HG03135 (cell line): ENCODE measurements around the gene SRC.

Experiments used
- ATAC-seq: cut with Tn5 transposase; IDR thresholded peaks from one replicate; pipeline ENCODE4 v1.9.1; 2021; ENCODE audit warnings: mild to moderate bottlenecking, moderate library complexity; ENCODE audit not compliant: unreplicated experiment

The SRC gene

DNA sequence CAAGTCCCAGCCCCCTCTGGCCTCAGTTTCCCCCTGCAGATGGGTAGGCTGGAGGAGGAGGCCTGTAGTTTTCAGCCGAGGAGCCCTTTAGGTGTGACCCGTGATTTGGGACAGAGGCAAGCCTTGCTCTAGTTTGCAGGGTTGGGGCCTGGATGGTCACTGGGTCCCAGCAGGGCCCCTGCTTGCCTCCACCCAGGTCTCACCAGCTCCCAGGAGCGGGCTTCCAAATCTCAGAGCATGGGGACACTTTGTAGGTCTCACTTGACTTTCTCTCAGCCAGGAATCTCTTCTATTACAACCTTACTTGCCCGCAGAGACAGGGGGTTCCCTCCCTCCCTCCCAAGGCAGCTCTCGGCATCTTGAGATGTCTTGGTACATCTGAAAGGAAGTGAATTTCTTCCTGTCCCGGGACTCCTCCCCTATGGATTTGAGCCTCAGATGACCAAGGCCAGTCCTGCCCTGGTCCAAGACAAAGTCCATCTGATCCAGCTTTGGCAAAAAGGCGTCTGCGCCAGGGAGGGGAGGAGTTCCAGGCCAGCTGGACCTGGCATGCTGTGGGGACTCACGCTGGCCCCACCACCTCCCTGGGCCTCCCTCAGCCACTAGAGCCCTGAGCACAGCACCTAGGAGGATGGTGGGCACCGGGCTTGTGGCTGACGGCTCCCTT is 47.4 kb downstream of the SRC start:
- ATAC-seq, result no peak

DNA sequence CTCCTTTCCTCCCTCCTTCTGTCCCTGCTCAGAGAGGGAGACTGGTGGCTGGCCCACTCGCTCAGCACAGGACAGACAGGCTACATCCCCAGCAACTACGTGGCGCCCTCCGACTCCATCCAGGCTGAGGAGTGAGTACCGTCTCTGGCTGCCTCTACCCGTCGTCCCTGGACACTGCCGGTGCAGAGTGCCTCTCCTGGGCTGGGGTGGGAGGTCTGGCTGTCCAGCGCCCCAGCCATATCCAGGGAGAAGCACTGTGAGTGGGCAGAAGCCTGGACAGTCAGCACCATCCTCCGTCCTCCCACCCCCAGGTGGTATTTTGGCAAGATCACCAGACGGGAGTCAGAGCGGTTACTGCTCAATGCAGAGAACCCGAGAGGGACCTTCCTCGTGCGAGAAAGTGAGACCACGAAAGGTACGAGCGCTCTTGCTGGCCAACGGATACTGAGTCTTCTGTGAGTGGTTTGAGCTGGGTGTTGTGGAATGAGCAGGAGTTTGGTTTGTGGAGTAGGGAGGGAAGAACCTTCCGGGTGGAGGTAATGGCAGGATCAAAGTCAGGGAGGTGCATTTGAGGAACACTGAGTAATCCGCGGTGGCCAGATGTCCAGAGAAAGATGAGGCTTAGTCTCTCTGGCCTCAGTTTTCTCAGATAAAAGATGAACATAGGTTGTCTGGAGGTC is 48.1 kb downstream of the SRC start:
- ATAC-seq, result no peak

DNA sequence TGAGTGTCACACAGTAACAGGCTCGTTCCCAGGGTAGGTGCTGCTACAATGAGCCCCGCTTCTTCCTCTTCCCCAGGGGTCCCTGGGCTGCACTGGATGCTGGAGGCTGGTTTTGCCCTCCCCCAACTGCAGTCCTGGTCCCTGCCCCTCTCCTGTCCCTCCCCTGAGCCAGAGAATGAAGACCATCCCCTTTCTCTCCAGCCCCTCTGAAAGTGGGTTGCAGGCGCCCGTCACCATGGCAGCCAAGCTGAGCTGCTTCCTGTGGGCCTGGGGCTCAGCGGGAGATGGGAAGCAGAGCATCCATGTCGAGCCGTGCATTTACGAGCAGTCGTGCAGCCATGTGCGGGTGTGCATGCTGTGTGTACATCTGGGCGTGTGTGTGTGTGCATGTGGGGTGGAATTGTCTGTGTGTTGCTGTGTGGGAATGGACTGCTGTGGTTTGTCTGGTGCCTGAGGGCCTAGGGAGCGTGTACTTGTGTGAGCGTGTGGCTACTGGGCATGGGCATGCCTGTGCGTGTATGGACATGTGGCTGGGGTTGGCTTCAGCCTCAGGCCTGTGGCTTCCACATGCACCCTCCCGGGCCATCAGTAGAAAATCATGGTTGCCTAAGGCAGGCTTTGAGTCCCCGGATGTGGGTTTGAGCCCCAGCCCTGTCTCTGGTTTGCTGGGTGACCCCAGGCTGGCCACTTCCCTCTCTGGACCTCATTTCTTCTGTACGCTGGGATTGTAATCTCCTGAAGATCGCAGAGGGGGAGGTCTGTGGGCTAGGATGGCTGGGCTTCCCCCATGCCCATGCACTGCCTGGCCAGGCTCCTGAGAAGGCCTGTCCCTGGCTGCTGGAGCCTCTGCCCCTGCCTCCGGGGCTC is 48.8 kb downstream of the SRC start:
- ATAC-seq, result no peak

DNA sequence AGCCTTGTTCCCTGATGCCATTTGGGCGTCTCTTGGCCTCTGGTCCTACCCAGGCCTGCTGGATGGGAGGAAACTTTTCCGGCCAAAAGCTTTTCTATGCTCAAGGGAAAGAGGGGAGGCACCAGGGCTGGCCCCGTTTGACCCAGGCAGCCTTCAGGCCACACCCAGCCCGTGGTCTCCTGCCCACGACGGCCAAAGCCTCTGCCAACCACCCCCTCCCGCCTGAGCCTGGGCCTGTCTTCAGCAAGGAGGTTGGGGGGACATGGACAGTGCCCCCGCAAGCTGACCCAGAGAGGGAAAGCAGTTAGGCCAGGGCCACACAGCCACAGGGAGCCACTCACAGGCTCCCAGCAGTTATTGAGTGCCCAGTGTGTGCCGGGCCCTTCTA is 49.5 kb downstream of the SRC start:
- ATAC-seq, result no peak

DNA sequence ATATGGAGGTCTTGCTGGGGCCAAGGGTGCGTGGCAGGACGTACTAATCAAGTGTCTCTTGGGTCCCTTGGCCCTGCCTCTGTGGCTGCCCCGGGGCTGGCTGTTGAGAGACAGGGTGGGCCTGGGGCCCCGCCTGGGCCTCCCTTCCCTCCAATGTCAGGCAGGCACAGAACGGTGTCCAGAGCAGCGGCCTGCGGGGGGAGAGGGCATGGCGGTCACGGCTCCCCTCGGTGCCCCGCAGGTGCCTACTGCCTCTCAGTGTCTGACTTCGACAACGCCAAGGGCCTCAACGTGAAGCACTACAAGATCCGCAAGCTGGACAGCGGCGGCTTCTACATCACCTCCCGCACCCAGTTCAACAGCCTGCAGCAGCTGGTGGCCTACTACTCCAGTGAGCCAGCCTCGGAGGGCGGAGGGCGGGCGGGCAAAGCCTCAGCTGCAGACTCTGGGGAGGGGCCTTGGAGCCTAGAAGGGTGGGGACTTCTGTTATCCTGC is 50.0 kb downstream of the SRC start:
- ATAC-seq, result no peak

DNA sequence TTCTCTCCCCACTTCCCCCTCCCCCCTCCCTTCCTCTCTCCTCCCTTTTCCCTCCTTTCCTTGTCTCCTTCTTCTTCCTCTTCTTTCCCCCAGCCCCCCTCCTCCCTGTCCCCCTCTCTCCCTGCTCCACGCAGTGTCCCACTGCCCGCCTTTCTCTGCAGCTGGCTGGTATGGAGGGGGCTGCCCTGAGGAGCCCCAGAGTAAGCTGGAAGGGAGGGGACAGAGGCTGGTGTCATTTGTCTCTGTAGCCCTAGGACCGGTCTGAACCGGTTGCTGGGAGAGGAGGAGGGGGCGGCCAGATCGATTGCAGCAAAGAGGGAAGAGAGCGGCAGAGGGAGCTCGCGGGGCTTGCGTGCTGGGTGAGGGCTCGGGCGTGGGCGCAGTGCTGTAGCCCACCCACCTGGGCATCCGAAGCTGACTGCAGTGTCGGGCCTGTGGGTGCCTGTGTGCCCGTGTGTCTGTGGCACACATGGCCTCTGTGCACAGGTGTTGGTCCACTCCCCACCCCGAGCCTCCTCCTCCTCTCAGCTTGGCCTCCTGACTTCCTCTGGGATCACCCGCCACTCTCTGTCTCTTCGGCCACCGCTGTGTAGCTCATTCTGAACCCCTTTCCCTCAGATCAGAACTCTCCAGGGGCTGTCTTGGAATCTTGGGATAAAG is 50.6 kb downstream of the SRC start:
- no peak for ATAC-seq

DNA sequence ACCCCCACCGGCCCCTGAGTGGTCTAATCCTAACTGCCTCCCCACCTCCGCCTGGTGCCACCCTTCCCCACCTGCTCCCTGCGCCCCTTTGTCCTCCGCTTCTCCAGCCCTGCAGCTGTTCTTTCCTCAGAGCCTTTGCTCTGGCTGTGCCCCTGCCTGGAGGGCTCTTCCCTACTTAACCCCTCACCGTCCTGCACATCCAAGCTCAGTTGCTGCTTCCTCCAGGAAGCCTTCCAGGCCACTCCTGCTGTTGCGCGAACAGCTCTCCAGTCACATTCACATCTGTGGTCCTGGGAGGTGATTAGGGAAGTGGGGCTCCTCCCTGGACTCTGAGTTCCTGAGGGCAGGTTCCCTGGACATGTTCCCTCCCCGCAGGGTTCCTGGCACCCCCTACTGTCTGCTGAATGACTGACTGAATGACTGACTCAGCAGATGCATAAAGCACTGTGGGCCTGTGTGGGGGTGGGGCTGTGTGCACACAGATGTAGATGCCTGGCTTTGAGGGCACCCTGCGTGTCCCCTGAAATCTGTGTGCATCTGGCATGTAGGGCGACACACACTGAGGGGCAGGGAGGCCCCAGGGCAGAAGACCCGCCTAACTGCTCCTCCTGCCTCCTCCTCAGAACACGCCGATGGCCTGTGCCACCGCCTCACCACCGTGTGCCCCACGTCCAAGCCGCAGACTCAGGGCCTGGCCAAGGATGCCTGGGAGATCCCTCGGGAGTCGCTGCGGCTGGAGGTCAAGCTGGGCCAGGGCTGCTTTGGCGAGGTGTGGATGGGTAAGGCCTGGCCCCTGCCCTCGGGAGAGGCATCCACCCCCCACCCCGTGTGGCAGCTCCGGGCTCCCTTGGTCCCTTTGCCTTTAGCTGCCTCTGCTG is 51.4 kb downstream of the SRC start:
- ATAC-seq, result no peak

DNA sequence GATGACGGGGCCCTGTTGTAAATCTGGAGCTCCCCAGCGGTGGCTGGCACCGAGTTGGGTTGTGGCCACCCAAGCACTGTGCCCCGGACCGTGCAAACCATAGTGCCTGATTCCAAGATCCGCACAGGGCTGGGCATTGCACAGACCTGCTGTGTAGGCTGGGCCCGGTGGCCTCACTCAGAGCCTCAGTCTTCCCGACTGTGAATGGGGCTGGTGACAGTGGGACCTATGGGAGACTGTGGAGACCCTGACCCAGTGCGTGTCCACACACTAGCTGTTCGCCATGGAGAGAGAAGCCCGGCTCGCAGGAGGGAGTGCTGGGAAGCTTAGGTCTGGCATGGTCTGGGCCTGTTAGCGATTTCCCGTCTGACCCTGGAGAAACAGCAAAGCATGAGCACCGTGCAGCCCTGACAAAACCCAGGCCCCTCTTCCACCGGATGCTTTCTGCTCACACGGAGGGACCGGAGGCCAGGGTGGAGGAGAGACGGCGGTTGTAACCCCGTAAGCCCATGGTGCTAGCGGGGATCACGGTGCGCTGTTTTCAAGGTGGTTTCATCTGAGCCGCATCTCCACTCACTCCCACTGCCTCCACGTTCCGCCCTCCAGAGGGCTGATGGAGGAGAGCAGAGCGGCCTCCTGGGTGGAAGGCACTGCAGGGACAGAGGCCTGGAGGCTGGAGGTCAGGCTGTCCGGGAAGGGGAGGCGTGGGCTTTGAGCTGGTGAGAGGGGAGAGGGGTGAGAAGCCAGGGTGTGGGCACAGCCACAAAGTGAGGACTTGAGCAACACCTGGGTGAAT is 52.2 kb downstream of the SRC start:
- no peak for ATAC-seq

DNA sequence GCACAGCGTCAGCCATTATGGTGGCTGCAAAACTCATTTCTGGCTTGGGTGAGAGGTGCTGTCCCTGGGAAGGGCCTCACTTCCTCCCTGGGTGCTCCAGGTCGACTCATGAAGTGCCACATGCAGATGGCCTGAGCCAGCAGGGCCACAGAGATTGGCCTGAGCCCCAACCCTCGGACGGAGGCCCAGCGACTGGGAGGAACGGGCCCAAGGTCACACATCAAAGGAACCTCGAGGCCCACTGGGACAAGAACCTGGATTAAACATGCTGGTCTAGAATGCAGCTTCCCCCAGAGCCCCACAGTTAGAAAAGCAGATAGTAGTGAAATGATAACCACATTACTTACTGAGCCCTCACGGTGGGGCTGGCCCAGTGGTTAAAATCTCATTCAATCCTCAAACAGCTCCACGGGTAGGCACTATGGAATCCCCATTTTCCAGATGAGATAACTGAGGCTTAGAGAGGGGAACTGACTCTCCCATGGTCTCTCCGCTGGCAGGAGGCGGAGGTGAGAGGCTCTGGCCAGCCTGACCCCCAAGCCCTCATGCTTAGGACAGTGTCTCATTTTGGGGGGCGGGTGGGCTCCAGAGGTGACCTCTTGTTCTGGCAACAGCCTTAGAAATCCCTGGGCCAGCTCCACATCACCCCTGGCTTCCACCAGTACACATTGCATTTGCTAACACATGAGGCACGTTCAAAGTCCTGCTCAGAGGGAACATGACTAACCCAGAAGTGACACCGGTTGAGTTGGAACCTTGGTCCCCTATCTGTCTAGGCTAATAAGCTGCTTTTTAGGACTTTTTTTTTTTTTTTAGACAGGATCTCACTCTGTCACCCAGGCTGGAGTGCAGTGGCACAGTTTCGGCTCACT is 53.0 kb downstream of the SRC start:
- no peak for ATAC-seq

DNA sequence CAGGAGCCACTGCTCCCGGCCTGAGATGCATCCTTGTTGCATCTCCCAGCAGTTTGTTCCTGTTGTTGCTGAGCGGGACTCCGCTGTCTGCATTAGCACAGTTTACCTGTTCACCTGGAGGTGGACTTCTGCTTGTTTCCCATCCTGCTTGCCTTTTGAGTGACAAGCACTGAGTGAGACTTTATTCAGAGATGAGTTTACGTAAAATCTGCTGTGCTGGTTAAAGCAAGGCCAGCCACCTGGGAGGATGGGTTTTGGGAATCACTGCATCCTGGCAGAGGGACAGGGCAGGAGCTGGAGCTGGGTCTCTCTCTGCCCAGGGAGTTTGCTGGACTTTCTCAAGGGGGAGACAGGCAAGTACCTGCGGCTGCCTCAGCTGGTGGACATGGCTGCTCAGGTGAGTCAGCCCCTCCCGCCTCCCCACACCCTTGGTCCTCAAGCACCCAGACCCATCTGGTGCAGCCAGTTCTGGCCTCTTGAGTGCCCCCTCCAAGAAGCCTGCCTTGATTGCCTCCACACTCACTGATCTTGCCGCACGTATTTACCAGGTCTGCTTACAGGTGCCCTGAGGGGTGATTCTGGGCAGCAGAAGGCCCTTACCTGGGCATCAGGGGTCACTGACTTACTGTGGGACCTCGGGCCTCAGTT is 55.5 kb downstream of the SRC start:
- ATAC-seq, result no peak

DNA sequence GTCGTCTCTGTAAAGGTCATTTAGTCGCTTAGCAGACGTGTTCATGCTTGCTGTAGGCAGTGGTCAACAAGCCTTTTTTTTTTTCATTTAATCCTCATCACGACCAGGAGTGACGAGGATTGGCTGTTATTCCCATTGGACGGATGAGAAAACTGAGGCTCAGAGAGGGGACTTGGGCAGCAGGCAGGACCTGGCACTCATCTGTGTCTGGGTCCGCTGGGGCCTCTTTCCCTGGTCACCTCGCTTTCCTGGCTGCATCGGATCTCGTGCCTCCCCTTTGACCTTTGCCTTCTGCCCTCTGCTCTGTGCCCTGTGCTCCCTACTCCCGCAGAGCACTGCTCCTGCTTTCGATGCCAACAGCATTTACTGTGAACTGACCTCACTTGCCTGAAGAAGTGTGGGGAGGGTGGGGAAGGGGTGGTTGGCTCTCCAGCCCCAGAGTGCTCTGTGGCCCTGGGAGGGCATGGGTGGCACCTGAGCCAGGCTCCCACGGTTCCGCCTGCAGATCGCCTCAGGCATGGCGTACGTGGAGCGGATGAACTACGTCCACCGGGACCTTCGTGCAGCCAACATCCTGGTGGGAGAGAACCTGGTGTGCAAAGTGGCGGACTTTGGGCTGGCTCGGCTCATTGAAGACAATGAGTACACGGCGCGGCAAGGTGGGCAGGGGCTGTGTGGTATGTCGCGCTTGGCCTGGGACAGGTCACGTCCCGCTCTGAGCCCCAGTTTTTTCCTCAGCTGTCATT is 56.2 kb downstream of the SRC start:
- ATAC-seq, result no peak

DNA sequence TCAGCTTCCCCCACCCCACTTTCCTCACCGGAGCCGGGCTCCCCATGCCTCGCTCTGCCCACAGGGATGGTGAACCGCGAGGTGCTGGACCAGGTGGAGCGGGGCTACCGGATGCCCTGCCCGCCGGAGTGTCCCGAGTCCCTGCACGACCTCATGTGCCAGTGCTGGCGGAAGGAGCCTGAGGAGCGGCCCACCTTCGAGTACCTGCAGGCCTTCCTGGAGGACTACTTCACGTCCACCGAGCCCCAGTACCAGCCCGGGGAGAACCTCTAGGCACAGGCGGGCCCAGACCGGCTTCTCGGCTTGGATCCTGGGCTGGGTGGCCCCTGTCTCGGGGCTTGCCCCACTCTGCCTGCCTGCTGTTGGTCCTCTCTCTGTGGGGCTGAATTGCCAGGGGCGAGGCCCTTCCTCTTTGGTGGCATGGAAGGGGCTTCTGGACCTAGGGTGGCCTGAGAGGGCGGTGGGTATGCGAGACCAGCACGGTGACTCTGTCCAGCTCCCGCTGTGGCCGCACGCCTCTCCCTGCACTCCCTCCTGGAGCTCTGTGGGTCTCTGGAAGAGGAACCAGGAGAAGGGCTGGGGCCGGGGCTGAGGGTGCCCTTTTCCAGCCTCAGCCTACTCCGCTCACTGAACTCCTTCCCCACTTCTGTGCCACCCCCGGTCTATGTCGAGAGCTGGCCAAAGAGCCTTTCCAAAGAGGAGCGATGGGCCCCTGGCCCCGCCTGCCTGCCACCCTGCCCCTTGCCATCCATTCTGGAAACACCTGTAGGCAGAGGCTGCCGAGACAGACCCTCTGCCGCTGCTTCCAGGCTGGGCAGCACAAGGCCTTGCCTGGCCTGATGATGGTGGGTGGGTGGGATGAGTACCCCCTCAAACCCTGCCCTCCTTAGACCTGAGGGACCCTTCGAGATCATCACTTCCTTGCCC is 57.4 kb downstream of the SRC start:
- ATAC-seq, result no peak

DNA sequence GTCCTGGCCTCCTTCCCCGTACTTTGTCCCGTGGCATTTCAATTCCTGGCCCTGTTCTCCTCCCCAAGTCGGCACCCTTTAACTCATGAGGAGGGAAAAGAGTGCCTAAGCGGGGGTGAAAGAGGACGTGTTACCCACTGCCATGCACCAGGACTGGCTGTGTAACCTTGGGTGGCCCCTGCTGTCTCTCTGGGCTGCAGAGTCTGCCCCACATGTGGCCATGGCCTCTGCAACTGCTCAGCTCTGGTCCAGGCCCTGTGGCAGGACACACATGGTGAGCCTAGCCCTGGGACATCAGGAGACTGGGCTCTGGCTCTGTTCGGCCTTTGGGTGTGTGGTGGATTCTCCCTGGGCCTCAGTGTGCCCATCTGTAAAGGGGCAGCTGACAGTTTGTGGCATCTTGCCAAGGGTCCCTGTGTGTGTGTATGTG is 58.5 kb downstream of the SRC start:
- ATAC-seq, result no peak

DNA sequence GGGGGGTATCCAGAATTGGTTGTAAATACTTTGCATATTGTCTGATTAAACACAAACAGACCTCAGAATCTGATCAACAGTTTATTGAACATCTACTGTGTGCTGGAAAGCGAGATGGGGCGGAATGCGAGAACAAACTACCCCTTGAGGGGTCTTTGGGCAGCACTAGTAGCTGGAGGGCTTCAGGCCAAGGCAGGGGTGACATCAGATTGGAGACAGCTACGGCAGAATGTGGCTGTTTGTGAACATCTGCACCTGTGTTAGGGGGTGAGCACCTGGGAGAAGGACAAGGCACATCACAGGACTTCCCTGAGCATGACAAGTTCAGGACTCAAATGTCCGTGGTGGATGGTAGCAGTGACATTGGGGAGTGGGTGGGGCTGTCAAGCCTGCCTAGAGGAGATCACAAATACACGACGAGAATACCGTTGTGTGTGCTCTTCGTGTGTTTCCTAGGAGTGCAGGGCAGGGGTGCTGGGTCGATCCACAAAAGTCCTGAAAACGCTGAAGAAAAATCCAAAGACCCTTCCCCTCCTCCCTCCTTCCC is 59.5 kb downstream of the SRC start:
- ATAC-seq, result no peak

DNA sequence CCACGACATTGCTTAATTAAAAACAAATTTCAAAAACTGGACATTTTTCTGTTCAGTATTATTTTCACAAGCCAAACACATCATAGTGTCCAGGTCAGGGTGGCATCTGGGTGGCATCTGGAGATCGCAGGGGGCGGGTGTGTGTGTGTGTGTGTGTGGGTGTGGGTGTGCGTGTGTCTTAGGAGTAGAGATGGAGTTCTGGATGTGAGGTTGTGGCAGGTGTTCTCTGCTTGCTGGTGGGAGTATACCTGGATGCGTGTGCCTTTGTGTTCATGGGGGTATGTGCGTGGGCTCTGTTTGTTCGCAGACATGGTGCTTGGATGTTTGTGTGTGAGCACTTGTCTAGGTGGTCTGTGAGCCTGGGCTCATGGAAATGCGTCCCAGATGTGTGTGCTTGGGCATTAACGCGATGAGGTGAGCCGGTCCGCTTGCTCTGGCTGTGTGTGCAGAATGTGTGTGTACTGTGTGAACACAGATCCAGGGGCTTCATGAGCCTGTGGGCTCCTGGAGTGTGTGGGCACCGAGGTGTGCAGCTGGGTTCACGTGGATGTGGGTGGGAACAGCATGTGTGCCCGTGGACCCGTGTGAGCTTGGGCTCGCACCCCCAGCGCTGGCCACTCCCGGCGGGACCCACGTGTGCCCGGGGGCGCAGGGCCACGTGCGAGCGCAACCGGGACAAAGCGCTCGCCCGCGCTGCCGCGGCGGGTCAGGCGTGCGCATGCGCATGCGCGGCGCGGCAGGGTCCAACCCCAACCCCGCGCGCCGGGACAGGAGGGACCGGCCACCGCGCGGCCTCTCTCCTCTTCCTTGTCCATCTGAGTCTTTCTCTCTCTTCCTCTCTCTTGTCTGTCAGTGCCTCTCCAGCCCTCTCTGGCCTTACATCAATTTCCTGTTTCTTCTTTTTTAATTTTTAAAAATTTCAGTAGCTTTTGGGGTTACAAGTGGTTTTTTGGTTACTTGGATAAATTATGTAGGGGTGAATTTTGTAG is 60.4 kb downstream of the SRC start:
- no peak for ATAC-seq
